Measurements from ENCODE around the gene GPR18.
"Not testable (repeated sequence)": the region's sequence is repeated elsewhere in the genome, so short reads cannot be mapped to it uniquely, and the experiment has no call there.

Gene GPR18

DNA sequence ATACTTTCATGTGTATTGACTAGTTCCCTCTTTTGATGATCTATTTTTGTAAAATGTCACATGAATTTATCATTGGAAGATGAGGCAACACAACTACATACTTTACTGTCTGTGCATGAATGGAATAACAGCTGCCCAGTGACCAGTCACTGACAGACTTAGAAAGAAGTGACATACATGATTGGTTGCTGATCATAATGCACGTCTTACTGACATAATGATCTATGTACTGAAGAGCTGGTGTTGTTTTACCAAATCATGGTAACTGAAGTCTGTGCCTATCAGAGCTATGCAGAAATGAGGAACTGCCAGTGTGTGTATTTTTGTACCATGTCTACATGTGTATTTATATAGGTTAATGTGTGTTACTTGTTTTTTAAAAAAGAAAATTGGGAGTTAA, 26.5 kb downstream of the GPR18 start:
- no peak for DNase-seq (ENCODE audit: low read depth in 1 of 2, low spot score in 1 of 2)

DNA sequence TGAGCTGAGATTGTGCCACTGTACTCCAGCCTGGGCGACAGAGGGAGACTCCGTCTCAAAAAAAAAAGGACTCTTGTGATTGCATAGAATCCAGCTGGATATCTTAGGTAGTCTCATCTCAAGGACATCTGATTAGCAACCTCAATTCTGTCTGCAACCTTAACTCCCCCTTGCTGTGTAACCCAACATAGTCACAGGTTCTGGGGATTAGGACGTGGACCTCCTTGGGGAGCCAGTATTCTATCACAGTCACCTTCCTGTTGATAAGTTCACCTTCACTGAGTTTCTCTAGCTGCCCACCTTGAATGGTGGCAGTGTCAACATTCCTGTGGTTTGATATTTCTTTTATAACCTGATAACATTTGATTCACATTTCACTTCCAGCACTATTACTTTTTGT, 27.2 kb downstream of the GPR18 start:
- DNase-seq (ENCODE audit: low read depth in 1 of 2, low spot score in 1 of 2): no peak

GRCh38 chr13:99230588-99230987, 27.6 kb downstream of the GPR18 start:
- not testable (repeated sequence) for DNase-seq (ENCODE audit: low read depth in 1 of 2, low spot score in 1 of 2)

GRCh38 chr13:99228737-99229691, 29.2 kb downstream of the GPR18 start:
- DNase-seq (ENCODE audit: low read depth in 1 of 2, low spot score in 1 of 2): no peak

GRCh38 chr13:99227909-99228688, 30.1 kb downstream of the GPR18 start:
- no peak for DNase-seq (ENCODE audit: low read depth in 1 of 2, low spot score in 1 of 2)

GRCh38 chr13:99227331-99227900, 30.8 kb downstream of the GPR18 start:
- DNase-seq (ENCODE audit: low read depth in 1 of 2, low spot score in 1 of 2): no peak

- DNase-seq (ENCODE audit: low read depth in 1 of 2, low spot score in 1 of 2): no peak
Observed at GRCh38 chr13:99226513-99226912, 31.7 kb downstream of the GPR18 start.

- no peak for DNase-seq (ENCODE audit: low read depth in 1 of 2, low spot score in 1 of 2)
Observed at GRCh38 chr13:99225078-99225477, 33.1 kb downstream of the GPR18 start.

- DNase-seq (ENCODE audit: low read depth in 1 of 2, low spot score in 1 of 2): no peak
Observed at GRCh38 chr13:99224021-99224420, 34.2 kb downstream of the GPR18 start.

- DNase-seq (ENCODE audit: low read depth in 1 of 2, low spot score in 1 of 2): no peak
Observed at GRCh38 chr13:99223587-99223986, 34.6 kb downstream of the GPR18 start.

GRCh38 chr13:99221567-99222239, 36.5 kb downstream of the GPR18 start:
- DNase-seq (ENCODE audit: low read depth in 1 of 2, low spot score in 1 of 2): no peak

DNA sequence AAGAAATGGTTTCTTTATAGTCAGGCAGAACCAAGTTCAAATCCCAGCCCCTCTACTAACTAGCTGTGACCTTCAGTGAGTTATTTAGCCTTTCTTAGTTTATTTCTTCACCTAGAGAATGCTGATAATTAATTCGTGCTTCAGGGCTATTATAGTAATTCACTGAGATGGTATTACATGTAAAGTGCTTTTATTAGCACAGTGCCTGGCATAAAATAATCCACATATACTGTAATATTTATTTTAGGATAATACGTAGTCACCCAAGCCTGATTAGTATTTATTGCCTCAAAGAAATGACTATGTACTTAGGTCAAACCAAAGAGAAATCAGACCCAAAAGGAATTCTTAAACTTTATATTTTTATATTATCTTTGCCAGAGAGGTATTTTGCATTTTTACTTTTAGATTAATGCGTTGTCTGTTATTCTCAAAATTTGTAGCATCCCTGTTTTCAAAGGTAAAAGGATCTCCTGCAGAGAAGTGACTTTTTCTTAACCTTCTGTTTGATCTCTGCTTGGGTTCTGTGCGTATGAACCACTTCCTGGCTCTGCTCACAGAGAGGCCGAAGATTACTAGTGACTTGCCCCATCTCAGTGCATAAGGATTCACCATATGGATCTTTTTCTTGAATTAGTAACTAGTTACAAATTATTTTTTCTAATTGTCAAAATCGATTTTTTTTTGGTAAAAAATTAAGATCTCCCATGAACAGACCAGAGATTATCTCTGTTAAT, 37.8 kb downstream of the GPR18 start:
- DNase-seq (ENCODE audit: low read depth in 1 of 2, low spot score in 1 of 2): no peak

DNA sequence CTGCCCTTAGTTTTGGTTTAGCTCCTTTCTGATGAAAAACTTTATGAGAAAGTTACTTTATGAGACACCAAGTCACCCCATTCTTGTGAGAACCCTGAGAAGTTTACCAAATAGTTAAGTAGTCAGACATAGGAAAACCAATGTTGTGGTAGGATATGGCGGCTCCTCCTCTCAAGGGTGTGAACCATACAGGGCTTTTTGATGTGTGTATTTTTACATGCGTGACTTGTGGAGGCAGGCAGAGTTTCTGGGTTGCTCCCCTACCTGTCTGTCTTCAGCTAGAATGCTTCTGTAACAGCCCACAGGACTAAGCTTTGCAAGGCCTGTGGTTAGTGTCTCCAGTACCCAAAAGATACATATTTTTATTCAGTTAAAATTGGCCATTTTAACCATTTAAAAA, 39.2 kb downstream of the GPR18 start:
- DNase-seq (ENCODE audit: low read depth in 1 of 2, low spot score in 1 of 2): peak in 1 of 2 donors; percentile 52

DNA sequence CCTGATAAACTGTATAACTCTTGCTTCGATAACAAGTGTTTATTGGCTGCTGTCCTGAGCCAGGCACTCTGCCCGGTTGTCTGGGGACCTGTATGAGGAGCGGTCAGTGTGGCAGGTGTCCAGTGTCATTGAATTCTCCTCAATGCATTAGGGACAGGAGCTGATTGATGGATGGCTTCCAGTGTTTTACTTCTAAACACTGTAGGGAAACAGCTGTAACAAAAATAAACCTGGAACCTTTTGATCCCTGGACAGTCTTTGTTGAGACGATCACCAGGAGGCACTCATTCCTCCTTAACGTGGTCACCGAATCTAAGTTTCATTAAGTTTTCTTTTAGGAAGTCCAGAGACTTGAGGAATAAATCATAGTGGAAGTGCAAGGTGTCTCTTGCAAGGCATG, 39.6 kb downstream of the GPR18 start:
- DNase-seq (ENCODE audit: low read depth in 1 of 2, low spot score in 1 of 2): no peak

DNA sequence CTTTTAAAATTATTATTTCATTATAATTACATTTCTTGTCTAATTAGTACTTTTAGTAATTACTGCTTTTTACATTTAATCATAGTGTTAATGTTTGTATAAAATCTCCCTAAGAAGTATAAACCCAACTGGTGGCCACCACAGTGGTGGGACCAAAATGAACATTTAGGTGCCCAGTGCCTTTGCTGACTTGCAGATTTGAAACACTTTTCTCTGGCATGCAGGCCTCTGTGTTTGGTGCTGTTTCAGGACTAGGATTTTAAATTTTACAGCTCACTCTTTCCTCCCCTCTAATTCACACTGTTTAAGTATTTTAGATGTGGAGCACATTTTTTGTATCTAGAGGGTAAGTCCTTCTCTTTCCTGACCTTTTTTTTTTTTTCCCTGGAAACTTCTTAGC, 40.1 kb downstream of the GPR18 start:
- DNase-seq (ENCODE audit: low read depth in 1 of 2, low spot score in 1 of 2): no peak

DNA sequence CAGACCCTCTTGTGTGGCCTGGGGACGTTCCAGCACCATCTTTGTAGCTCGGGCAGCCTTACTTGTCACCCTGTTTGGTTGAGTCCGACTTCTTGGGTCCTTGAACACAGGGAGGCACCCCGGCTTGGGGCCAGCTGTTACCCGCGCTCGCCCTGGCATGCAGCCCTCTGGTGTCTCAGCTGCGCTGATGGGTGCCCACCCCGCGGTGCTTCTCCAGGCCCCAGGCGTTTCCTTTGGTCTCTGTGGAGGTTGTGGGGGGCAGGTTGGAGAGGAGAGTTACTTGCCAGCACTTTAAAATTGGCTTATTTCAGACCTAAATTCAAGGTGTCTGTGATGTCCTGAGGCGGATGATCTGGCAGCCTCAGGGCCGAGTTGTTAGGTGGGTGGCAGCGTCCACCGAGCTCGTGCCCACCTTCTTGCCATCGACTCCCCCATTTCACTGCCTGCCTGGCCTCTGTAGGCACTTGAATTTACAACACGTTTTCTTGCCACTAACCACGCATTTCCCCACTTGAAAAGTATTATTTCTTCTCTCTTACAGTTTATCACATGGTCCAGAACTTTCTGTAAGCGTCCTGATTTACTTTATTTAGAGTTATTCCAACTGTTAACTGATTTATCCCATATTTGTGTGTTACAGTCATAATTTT, 40.6 kb downstream of the GPR18 start:
- DNase-seq (ENCODE audit: low read depth in 1 of 2, low spot score in 1 of 2): no peak

DNA sequence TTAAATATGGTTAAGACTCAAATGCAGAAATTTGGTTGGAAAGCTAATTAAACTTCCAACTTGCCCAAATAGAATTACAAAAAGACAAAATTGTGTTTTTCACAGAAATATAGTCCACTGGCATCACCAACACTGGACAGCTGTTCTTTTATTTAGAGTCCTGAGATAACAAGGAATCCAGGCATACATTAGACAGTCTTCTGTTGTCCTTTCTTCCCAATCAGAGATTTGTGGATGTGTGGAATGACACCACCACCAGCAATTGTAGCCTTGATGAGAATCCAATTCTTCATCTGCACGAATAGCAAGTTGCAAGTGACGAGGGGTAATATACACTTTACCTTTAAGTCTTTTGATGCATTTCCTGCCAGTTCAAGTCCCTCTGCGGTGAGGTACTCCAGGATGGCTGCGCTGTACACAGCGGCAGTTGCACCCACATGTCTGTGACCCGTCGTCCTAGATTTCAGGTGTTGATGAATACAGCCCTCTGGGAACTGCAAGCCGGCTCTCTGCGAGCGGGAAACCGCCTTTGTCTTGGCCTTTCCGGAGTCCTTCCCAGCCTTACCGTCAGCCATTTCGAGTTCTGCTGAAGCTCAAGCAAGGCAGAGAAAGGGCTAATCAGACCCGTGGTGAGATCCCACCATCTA, 42.9 kb downstream of the GPR18 start:
- peak in 1 of 2 donors; percentile 30 for DNase-seq (ENCODE audit: low read depth in 1 of 2, low spot score in 1 of 2)

- DNase-seq (ENCODE audit: low read depth in 1 of 2, low spot score in 1 of 2): no peak
Observed at GRCh38 chr13:99214731-99215130, 43.4 kb downstream of the GPR18 start.

- peak in 1 of 2 donors; percentile 60 for DNase-seq (ENCODE audit: low read depth in 1 of 2, low spot score in 1 of 2)
Observed at GRCh38 chr13:99214232-99214631, 43.9 kb downstream of the GPR18 start.
